IPS DF 19.7 (cell line): Measurements from ENCODE around the gene DPP4.

ENCODE experiments used
- DNase-seq: peaks from one replicate; pipeline ENCODE4 v3.0.0-alpha.2; 2013; ENCODE audit warnings: low read depth, low spot score

The DPP4 gene

DNA sequence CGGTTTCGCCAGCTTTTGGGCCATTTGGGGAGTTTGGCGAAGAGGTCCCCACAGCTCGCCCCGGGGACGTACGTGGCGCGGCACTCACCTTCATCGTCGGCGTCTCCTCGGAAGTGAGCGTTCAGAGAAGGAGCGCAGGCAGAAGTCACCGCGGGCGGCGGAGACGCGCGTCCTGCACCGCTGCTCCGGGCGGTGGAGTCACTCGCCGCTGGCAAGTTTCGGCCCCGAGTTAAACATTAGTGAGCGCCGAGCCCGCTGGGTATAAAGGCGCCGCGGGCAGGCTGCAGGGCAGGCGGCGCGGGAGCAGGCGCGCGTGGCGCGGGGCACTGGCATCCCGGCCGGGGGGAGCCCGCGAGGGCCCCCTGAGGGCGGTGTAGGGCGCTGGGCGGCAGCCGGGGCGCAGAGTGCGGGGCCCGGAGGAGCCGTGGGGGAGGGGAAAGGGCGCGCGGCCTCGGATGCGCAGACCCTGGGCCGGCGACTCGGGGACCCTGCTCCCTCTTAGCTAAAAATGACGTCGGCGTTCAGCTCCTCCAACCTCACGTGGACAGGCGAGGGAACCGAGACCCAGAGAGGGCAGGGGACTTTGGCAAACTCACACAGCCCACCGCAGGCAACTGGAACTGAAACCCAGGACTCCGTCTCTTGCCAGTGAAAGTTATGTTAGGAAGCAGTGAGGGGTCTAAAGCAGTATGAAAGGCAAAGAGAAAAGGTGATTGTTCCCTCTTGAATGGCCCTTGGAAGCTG, at the start of gene DPP4:
Gene DPP4, minus strand, starts transcription at position 328 of the 744 bp plus-strand sequence. Its CDS starts 234 bp downstream, at position 94.
- DNase-seq: no peak

DNA sequence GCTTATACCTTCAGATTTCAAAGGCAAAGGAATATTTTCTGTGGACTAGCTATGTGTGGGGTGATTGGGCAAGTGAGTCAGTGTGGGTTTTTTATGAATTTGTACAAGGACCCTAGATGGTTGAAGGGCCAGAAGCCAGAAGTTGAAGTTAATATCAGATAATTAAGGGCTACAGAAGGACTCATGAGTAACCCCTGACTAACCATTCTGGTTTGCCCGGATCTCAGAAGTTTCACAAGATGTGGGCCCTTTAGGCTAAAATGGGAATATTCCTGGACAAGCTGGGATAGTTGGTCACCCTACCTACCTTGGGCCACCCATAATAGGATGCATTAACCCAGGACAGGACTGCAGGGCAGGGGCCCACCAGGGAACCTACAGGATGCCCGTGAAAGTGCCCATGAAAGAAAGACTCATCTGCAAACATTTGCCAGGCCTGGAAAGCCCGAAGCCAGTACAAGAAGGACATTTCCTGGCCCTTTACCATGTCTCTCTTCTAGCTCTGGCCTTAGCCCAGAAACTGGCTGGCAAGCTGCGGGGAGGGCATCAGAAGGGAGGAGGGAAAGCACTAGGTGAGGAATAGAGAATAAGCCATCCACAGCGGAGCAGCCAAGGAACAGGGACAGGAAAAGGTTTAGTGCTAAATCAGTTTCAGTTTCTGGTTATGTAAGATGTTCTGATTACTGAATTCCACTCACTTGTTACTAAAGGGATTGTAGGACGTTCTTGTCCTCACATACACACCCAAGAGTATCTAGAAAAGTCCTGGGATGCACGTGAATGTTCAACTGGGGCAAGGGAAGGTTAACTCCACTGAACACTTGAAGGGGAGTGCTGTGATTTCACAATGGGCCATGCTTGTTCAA, 44.4 kb upstream of the DPP4 start:
- DNase-seq: no peak

DNA sequence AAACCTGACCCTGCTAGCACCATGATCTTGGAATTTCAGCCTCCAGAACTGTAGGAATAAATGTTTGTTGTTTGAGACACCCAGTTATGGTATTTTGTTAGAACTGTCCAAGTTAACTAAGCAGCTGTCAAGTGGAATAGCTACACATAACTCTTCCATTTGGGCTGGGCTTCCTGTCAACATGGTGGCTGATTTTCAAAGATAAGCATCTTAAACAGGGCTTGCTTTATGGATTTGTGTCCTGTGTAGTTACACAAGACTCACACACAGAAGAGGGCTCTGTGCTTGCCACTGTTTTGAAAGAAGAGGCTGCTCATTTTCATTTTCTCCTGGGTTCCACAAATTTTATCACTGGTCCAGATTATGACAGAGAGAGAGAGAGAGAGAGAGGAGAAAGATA, 42.3 kb upstream of the DPP4 start:
- DNase-seq: no peak

DNA sequence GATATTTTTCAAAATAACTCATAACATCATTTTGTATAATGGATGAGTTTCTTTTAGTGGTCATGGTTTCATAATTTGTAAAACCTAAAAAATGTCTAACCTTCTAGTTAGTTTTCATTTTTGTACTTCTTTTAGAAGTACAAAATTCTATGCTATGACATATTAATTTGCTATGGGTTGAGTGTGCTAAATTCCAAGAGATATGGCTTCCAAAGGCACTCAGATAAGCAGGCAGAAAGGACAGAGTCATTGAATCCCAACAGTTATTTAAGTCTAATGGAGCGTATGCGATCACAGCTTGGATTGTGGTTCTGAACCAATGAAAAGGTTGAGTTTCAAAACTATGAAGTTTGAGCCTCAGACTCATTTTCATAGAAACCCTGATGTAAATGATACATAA, 41.1 kb upstream of the DPP4 start:
- DNase-seq: no peak

DNA sequence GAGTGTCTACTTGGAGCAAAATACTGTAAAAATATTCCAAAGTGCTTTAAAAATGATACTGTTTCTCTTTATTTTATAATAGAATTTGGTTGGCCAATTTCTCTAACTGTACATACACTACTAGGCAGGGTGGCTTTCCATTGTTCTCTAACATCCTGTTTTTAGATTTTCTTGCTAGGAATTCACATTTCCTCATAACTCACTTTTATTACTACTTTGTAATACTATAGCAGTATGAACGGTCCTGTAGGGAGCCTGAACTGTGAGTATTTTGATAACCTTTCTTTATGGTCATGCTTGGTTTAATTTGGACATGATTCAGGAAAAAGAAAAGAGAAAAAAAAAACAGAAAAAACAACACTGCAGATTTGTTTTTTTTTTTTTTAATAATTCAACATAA, 40.3 kb upstream of the DPP4 start:
- no peak for DNase-seq

DNA sequence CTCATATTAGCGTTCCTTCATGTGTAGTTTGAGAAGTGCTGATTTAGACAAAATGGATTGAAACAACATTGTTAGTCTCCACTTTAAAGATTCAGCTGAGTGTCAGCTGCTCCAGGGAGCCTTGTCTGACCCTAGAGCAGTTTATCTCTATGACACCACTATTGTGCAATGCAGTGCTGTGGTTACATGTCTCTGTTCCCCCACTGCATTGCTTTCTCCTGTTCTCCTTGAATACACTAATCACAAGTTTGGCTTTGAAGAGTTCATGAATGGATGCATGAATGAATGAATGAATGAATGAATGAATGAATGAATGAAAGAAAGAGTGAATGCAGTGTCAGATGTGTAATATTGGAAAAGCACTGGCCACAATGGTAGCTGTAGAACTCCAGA, 39.8 kb upstream of the DPP4 start:
- no peak for DNase-seq

DNA sequence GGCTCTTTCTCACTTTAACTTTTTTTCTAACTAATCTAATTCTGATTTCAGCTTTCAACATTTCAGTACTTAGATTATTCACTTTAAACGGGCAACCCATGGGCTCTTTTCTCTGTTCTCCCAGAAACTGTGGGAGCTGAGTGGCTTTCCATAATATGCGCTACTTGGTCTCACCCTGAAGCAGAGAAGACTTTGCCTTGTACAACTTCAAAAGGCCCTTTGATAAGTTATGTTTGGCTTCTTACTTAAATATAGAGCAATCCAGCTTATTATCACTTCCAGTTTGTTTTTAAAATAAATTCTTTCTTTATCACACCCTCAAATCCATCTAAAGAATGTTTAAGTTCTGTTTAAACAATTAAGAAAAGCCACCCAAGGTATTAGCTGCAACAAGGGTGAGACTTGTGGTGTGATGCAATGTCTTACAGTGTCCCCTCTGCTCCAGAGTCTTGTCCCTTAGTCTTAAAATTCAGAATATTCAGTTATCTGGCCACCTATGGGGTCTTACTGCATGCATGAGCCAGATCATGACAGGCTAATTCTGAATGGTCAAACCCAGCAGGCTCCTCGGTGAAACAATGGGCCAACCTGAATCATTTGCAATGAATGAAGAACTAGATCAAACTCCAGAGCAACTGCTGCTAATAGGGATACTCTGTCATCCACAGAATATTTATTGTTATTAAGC, 39.2 kb upstream of the DPP4 start:
- no peak for DNase-seq

DNA sequence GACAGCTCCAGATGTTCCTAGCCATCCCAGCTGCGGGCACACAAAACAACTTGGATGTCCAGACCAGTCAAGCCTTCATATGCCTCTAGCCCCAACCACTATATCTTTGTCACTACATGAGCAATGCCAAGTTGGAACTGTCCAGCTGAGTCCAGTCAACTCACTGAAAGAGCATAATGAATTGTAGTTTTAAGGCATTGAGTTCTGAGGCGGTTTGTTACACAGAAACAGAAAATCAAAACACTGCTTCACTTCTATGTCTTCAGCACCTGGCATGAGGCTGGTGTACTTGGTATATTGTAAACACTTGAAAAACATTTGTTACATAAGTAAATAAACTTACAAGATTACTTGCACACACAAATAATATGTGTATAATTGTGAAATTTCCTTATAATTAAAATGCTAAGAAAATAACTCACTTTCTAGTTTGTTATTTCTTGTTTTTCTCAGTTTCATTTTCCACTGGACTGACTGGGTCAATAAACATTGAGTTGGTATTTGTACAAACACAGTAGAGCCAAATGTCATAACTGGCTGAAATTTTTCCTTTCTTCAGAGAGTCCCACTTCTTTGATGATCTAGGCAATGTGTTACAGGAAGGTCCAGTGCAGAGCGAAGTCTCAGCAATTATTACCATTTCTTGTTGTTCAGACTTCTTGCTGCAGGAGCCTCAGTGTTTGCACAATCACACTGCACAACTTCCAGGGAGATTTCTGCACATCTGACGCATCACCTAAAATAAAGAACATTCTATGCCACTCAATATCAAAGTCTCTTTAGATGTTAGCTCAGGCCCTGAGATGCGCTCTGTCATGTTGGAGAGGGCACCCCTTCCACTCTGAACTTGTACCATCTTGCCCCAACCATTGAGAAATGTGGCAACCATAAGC, 38.2 kb upstream of the DPP4 start:
- DNase-seq: no peak

DNA sequence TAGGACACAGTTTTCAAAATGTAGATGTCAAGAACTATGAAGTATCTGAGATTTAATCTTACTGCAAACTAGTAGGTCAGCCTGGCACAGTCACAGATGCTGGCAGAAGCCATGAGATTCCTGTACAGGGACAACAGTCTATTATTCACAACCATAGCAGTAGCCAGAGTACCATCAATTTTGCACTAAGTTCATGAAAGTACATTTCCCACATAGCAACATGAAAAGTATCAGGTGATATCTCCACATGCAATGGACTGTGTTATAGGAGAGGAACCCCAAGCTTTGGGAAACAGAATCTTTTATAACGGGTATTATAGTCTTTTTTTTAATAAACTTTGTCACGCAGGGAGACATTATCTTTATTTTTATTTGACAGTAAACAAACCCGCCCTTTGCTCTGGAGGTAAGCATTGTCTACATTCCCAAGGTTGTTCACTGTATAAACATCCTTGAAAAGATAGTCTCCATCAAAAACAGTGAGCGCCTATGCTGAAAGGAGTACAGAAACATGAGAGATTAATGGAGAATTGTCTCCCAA, 33.4 kb upstream of the DPP4 start:
- no peak for DNase-seq

DNA sequence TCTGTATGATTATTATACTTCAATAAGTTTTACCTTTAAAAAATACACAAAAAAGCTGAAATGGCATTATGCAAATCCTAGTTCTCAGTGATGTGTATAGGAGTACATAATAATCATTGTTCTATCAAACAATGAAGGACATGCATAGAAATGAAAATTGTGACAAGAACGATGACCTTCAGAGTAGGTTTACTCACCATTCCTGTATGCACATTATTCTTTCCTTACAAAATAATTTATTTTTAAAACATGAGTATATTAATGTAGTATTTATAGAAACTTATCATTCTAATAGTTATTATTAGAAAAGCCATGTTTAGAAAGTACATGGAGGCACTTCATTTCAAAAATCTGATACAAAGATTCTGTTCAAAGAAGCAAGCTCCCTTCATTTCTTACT, 32.7 kb upstream of the DPP4 start:
- DNase-seq: no peak

DNA sequence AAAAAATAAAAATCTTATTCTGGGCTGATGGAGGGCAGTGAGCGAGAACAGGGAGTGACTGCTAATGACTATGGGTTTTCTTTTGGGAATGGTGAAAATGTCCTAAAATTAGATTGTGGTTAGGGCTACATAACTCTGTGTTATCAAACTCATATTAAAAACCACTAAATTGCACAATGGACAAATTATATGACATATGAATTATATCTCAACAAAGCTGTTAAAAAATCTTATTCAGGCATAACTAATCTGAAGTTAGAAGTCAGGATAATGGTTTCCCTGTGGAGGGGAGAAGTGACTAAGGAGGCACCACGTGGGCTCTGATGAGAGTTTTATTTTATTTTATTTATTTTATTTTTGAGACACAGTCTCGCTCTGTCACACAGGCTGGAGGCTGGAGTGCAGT, 32.1 kb upstream of the DPP4 start:
- no peak for DNase-seq

DNA sequence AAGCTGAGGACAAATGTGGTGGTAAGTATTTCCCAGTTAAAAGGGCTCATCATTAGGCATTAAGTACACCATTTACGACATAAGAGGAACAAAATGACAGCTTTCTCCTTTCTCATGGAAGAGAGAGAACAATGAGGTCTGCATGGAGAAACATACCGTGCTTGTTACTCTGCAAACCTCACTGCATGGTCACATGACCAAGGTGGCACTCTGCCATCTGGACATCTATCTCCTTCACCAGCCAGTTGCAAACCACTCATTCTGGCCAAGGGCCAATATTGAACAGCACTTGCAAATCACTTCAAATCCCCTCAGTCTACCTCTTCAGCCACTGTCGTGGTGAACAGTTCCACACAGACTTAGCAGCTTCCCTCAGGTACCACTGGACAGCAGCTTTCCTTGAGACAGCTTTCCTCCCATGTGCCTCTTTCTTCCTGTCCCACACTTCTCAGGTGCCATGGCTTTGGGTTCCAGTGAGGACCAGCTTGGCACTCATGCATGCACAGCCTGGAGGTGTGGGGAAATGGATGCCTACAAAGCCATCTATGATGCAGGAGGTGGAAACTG, 29.5 kb upstream of the DPP4 start:
- DNase-seq: no peak

DNA sequence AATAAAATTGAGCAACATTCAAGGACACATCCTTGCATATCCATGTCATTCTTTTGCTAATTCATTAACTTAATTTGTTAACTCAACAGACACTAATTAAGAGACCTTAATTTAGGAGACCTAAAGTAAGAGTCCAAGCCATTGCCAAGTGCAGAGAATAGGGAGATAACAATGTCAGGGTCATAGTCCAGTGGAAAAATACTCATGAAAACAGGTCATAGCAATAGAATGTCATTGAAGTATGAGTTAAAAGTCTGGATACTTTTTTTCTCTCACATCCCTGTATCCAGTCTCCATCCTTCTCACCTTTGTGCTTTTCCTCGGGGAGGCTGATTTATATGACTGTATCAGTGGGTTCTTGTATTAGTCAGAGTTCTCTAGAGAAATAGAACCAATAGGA, 26.6 kb upstream of the DPP4 start:
- DNase-seq: no peak

DNA sequence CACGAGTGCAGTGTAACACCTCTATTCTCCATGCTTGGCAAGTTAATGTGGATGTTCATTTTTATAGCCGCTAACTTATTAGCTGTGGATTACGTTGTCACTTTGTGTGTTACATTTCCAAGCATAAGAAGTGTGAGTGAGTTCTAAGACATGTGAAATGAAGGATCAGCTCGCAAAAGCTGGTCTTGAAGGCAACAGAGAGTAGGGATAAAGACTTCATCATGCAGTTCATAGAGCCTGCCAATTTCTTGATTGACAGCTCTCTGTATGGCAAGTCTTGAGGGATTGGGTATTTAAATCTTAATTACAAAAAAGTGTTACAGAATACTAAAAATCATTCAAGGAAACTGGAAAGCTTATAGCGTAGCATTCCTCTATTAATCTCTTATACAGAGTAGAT, 25.8 kb upstream of the DPP4 start:
- DNase-seq: no peak

DNA sequence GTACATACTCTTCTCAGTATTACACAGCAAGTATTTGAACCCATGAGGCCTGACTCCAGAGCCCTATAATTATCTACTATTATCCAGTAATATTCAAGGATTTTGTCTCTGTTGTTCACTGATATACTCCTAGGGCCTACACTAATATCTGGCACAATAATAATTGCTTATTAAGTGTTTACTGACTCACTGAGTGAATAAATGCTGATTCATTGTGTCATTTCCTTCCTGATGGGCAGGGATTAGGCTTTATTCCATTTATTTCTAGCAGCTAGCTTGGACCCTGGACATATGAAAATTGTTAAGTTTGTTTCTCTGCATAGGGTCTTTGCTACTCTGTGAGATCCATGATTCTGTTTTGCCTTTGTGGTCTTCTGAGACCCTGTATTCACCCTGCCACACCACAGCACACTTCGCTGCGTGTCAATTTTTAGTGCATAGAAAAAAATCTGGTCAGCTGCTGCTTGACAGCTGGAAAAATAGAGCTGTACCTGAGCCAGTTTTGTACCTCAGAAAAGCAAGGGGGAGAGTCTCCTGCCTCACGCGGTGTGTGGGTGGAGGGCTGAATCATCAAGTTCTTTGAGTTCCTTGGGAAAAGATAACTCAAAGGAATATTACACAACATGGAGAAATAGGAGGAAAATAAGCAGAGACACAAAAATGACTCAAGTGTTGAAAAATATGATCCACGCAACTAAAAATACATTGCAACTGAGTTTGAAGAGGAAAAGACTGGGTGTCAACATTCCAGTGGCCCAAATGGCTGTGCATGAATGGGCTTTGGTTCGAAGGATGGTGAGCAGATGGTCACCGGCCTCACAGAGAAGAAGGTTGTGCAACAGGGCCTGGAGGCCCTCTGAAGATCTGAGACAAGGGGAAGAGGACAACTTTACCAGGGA, 18.9 kb upstream of the DPP4 start:
- DNase-seq: no peak

DNA sequence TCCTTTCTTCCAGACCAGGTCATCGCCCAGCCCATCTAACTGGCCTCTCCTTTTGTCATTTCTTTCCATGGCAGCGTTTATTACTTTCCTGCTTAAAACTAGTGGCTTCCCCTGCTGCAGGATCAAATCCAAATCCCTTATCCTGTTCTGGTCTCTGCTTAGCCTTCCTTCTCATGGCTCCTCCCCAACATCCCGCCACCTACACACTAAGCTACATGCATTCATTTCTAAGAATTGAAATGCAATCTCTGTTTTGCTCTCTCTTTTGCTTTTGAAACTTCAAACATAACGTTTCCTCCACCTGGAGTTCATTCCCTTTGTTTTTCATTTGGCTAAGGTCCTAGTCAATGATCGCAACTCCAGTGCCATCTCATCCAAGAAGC, 18.0 kb upstream of the DPP4 start:
- no peak for DNase-seq

DNA sequence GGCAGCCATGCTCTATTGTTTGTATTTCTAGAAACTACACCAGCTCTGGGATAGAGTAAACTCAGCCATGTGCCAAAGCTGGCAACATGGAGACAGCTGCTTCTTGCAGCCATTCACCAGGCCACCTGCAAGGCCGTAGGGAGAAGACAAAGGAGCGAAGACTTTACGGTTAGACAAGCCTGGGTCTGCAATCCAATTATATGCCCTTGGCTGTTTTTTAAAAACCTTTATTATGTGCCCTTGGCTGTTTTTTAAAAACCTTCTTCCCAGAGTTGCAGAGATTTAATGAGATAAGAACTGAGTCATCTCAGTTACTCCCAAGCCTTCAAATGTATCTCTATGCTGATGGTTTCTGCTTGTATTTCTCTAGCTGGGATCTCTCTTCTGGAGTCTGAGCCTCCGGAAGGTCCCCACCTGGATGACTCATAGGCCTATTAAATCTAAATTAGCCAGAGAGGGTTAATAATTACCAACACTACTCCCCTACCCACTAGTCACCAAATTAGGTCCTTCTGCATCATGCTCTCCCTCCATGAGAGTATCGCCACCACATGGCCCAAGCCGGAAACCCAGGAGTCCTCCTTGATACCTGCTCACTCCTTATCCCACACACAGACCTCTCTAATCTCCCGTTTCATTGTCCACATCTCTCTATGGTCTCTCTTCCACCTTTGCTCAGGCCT, 17.5 kb upstream of the DPP4 start:
- DNase-seq: no peak

DNA sequence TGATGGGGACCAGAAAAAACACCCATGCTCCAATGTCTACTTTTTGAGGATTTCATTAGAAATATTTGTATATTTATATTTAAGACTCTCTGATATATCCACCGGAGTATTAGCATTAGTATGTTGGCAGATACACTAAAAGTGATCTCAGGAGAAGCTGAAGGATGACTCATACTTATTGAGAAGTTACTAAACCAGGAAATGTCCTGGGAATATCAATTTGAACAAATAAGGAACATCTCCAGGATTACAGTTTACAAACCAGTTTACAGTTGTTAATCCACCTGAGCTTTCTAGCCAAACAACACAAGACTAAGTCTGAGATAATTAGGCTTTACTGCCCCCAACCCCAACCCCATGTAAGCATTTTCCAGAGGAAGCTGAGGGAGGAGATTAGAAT, 16.1 kb upstream of the DPP4 start:
- no peak for DNase-seq

DNA sequence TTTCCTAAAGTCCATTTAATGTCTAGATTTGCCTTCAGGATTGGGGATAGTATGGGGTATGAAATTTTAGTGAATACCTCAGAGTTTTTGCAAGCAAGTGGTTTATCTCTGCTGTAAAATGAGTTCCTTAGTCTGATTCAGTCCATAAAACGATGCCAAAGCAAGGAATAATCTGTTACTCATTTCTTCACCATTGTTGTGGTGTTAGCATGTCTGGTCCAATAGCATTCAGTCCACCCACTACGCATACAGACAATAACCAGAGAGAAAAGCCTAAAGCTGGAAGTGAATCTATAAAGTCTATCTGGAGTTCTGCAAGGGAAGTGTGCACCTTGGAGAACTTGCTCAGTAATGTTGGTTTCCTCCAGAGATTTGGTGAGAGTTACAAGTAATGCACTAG, 12.9 kb upstream of the DPP4 start:
- no peak for DNase-seq
